ENCODE measurements around the gene IGSF6.

IGSF6 gene

DNA sequence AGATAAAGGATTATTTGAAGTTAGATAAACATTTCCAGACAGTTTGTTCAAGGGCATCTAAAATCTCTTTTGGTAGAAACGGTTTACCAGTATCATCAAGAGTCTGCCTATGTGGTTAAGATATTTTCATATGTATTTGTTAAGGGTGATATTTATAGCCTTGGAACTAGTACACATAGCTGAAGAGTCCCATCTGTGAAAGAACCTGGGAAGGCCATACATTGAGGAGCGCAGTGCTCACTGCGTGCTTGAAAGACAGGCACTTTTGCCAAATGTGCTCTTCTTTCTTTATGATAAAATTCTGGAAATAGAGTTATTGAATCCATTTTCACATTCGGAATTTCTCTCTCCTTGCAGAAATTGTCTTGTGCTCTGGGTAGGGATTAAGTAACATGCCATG is 7.7 kb downstream of the IGSF6 start:
- Histone ChIP-seq H3K9me3 (ENCODE audit: control insufficient read depth, insufficient read depth, low read depth, low read length) (no peaks in the 10 kb centered on the region), H3K4me3 (ENCODE audit: low read depth, low read length) (no peak overlapping the region), H3K27ac (ENCODE audit: extremely low read depth, low read depth, low read length) (no peak overlapping the region), H3K4me1 (ENCODE audit: control insufficient read depth, insufficient read depth, low read length) (no peaks in the 10 kb centered on the region), H3K36me3 (ENCODE audit: control insufficient read depth in 2 of 2, insufficient read depth in 1 of 2, low read length in 2 of 2) (peaks cover 0 to 5% of the 10 kb centered on the region in 2 experiments; a peak in 1 of 3 replicates)
- no peak for TF ChIP-seq FEZF1 (tag by site-specific recombination; IDR thresholded peaks at IDR 0.05)
- POLR2A ChIA-PET, result no interaction called here
- CTCF ChIA-PET, result interaction anchor here (0.6 to 3.0 kb wide), 2 partner anchors 13 to 60 kb away, joined by 4 to 20 read pairs; no protein-coding TSS in a partner anchor

DNA sequence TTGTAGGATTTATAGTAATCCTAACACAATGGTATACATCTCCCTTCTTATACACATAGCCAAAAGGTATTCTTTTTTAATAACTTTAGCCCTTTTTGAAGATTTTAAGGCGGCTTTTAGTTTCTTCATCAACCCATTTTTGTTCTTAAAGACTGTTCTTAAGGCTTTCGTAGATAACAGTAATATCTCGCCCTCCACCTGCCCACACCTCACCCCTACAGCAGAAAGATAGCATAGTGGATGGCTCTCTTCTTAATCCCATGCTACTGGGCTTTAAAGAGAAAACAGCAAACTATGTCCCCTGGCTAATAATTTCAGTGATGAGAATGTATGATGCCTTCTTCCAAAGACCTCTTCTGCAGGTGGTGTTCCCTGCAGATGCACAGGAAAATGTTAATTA is 8.6 kb downstream of the IGSF6 start:
- Histone ChIP-seq H3K36me3 (ENCODE audit: control insufficient read depth in 2 of 2, insufficient read depth in 1 of 2, low read length in 2 of 2) (peaks cover 0 to 5% of the 10 kb centered on the region in 2 experiments; a peak in 1 of 3 replicates), H3K4me3 (ENCODE audit: low read depth, low read length) (no peak overlapping the region), H3K4me1 (ENCODE audit: control insufficient read depth, insufficient read depth, low read length) (no peaks in the 10 kb centered on the region), H3K9me3 (ENCODE audit: control insufficient read depth, insufficient read depth, low read depth, low read length) (no peaks in the 10 kb centered on the region), H3K27ac (ENCODE audit: extremely low read depth, low read depth, low read length) (no peak overlapping the region)
- ChIA-PET POLR2A (no interaction called here), CTCF (interaction anchor here (0.7 to 3.0 kb wide), 2 partner anchors 13 to 58 kb away, joined by 3 to 20 read pairs; no protein-coding TSS in a partner anchor)
- TF ChIP-seq ZNF449 (tag by site-specific recombination; IDR thresholded peaks at IDR 0.05) (no peak), FEZF1 (tag by site-specific recombination; IDR thresholded peaks at IDR 0.05) (no peak), ZNF138 (tag by site-specific recombination; IDR thresholded peaks at IDR 0.05; ENCODE audit: borderline replicate concordance) (no peak), KLF7 (tag by site-specific recombination; IDR thresholded peaks at IDR 0.05; ENCODE audit: borderline replicate concordance) (no peak), BCL11A (tag by site-specific recombination; IDR thresholded peaks at IDR 0.05; ENCODE audit: low read depth) (no peak), ZNF394 (tag by site-specific recombination; IDR thresholded peaks at IDR 0.05; ENCODE audit: borderline replicate concordance) (no peak), ZNF114 (tag by site-specific recombination; IDR thresholded peaks at IDR 0.05) (no peak), ZNF549 (tag by site-specific recombination; IDR thresholded peaks at IDR 0.05) (no peak), ZBTB10 (tag by site-specific recombination; IDR thresholded peaks at IDR 0.05) (no peak), ZNF600 (tag by site-specific recombination; IDR thresholded peaks at IDR 0.05) (no peak), SCRT2 (tag by site-specific recombination; IDR thresholded peaks at IDR 0.05) (no peak), ZBTB44 (tag by site-specific recombination; IDR thresholded peaks at IDR 0.05) (no peak), GLI4 (tag by site-specific recombination; IDR thresholded peaks at IDR 0.05) (no peak), ZBTB48 (tag by site-specific recombination; IDR thresholded peaks at IDR 0.05) (no peak), ZNF707 (tag by site-specific recombination; IDR thresholded peaks at IDR 0.05) (no peak), ZNF221 (tag by site-specific recombination; IDR thresholded peaks at IDR 0.05; ENCODE audit: borderline replicate concordance) (no peak), ZSCAN30 (tag by site-specific recombination; IDR thresholded peaks at IDR 0.05) (no peak), ZNF404 (tag by site-specific recombination; IDR thresholded peaks at IDR 0.05) (no peak)
- TF ChIP-seq, protein P1, sequence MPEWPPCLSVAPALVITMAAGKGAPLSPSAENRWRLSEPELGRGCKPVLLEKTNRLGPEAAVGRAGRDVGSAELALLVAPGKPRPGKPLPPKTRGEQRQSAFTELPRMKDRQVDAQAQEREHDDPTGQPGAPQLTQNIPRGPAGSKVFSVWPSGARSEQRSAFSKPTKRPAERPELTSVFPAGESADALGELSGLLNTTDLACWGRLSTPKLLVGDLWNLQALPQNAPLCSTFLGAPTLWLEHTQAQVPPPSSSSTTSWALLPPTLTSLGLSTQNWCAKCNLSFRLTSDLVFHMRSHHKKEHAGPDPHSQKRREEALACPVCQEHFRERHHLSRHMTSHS (tag by site-specific recombination; IDR thresholded peaks at IDR 0.05), result no peak

All from HEK293 (cell line).